SK-N-SH treated with all-trans-retinoic acid at 6 μM for 48 hours (cell line): ENCODE results near the gene SMYD4.

Experiments used
- CREB5 ChIP-seq: fragments of 250-450 bp; sonication (Bioruptor Pico); IDR thresholded peaks from 2 replicates; pipeline ENCODE4 v1.5.1; 2020; ENCODE audit warnings: low read depth, mild to moderate bottlenecking, moderate library complexity
- ESRRG ChIP-seq: fragments of 250-450 bp; sonication (Bioruptor Pico); IDR thresholded peaks from 2 replicates; pipeline ENCODE4 v1.6.1; 2021; ENCODE audit warnings: mild to moderate bottlenecking
- ZFP3 ChIP-seq: fragments of 250-450 bp; sonication (Bioruptor Pico); IDR thresholded peaks from 2 replicates; pipeline ENCODE4 v1.5.0; 2020; ENCODE audit warnings: mild to moderate bottlenecking, moderate library complexity

- TF ChIP-seq ZFP3 (no peak), ESRRG (no peak), CREB5 (CRISPR knock-in tag) (no peak)
Observed at GRCh38 chr17:1762233-1762900, 67.3 kb downstream of the SMYD4 start.
